Thyroid gland (tissue), 4 donors: ENCODE data around the gene COG7.

ENCODE experiments used
- CTCF ChIP-seq, 6 experiments: fragments of 200-600 bp in 3 of 6; fragments of 450-650 bp in 3 of 6; sonication (generic) in 3 of 6; IDR thresholded peaks; one replicate each; pipeline ENCODE4 v1.5.1; 2016 to 2019; ENCODE audit warnings: antibody characterized with exemption in 6 of 6, mild to moderate bottlenecking in 2 of 6, inconsistent platforms in 1 of 6, moderate library complexity in 1 of 6
- POLR2A ChIP-seq, 2 donors: fragments of 450-650 bp; IDR thresholded peaks; one replicate each; pipeline ENCODE4 v1.6.1; 2017; ENCODE audit warnings: antibody characterized with exemption in 2 of 2, mild to moderate bottlenecking in 2 of 2, moderate library complexity in 1 of 2

- TF ChIP-seq POLR2A (IDR thresholded peaks at IDR 0.05) (no peak), CTCF (IDR thresholded peaks at IDR 0.05) (no peak)
Measured at GRCh38 chr16:23343643-23344612, 109.1 kb downstream of the COG7 start.
